ENCODE data around the gene CBX5.

CBX5 gene

GRCh38 chr12:54259194-54260011, 20.5 kb downstream of the CBX5 start:
- peak overlapping the region in 6 of 7 experiments; percentile 46 to 80 (median 66) for H3K4me3 ChIP-seq (ENCODE audit: control insufficient read depth in 1 of 7, extremely low read depth in 1 of 7, insufficient read depth in 4 of 7, low read depth in 2 of 7, low read length in 6 of 7)
- no peaks in the 10 kb centered on the region for H3K27me3 ChIP-seq (replicated peaks in 2 of 5; ENCODE audit: control insufficient read depth in 4 of 5, insufficient read depth in 5 of 5, low read length in 4 of 5)
- peaks cover 27 to 55% (median 45%) of the 10 kb centered on the region in 4 experiments for H3K4me1 ChIP-seq (ENCODE audit: control extremely low read depth in 1 of 4, control insufficient read depth in 4 of 4, insufficient read depth in 4 of 4, low read length in 3 of 4)
- peak overlapping the region; percentile 83 to 90 for H3K27ac ChIP-seq (ENCODE audit: insufficient read depth in 1 of 2, low read depth in 1 of 2, low read length in 2 of 2, poor library complexity in 1 of 2, severe bottlenecking in 2 of 2)
- peaks cover 0 to 35% (median 16%) of the 10 kb centered on the region in 4 experiments for H3K36me3 ChIP-seq (ENCODE audit: control insufficient read depth in 4 of 4, insufficient read depth in 4 of 4, low read length in 3 of 4)
- CTCF ChIA-PET, result interaction anchor here (0.7 to 4.2 kb wide), 13 partner anchors 7 to 188 kb away, joined by 3 to 26 read pairs (median 3); partner anchors contain the start of gene COPZ1
- DNase-seq, result peak; percentile 81 to 88 (median 86)
- WGBS (ENCODE audit: insufficient coverage), result 8% methylated on average over 4 of the region's 11 CpGs
- POLR2A ChIA-PET, result interaction anchor here (0.8 to 2.5 kb wide), 2 partner anchors 21 to 45 kb away, joined by 3 to 18 read pairs; partner anchors contain the start of genes CBX5 and HNRNPA1
- no peaks in the 10 kb centered on the region for H3K9me3 ChIP-seq (ENCODE audit: control extremely low read depth in 1 of 5, control insufficient read depth in 4 of 5, insufficient read depth in 2 of 5, low read depth in 1 of 5, low read length in 4 of 5)

- H3K9me3 ChIP-seq (ENCODE audit: control extremely low read depth in 1 of 5, control insufficient read depth in 4 of 5, insufficient read depth in 2 of 5, low read depth in 1 of 5, low read length in 4 of 5), result no peaks in the 10 kb centered on the region
- POLR2A ChIA-PET, result interaction anchor here (2.5 kb wide), 1 partner anchor 22 kb away, joined by 18 read pairs; the partner anchor contains the start of genes CBX5 and HNRNPA1
- peak overlapping the region in 1 of 2 experiments; percentile 90 for H3K27ac ChIP-seq (ENCODE audit: insufficient read depth in 1 of 2, low read depth in 1 of 2, low read length in 2 of 2, poor library complexity in 1 of 2, severe bottlenecking in 2 of 2)
- H3K4me1 ChIP-seq (ENCODE audit: control extremely low read depth in 1 of 4, control insufficient read depth in 4 of 4, insufficient read depth in 4 of 4, low read length in 3 of 4), result peaks cover 27 to 55% (median 45%) of the 10 kb centered on the region in 4 experiments
- H3K36me3 ChIP-seq (ENCODE audit: control insufficient read depth in 4 of 4, insufficient read depth in 4 of 4, low read length in 3 of 4), result peaks cover 2 to 35% (median 21%) of the 10 kb centered on the region in 4 experiments
- H3K27me3 ChIP-seq (replicated peaks in 2 of 5; ENCODE audit: control insufficient read depth in 4 of 5, insufficient read depth in 5 of 5, low read length in 4 of 5), result no peaks in the 10 kb centered on the region
- CTCF ChIA-PET, result interaction anchor here (0.7 to 1.9 kb wide), 10 partner anchors 18 to 189 kb away, joined by 3 to 8 read pairs (median 3); no protein-coding TSS in a partner anchor
- no peak for DNase-seq
- H3K4me3 ChIP-seq (ENCODE audit: control insufficient read depth in 1 of 7, extremely low read depth in 1 of 7, insufficient read depth in 4 of 7, low read depth in 2 of 7, low read length in 6 of 7), result peak overlapping the region in 1 of 7 experiments; percentile 80
Observed at GRCh38 chr12:54258201-54258681, 21.7 kb downstream of the CBX5 start.

- POLR2A ChIA-PET, result no interaction called here
Observed at GRCh38 chr12:54257332-54257731, 22.6 kb downstream of the CBX5 start.

GRCh38 chr12:54253240-54253639, 26.7 kb downstream of the CBX5 start:
- ChIA-PET POLR2A (interaction anchor here (1.0 kb wide), 1 partner anchor 41 kb away, joined by 3 read pairs; no protein-coding TSS in a partner anchor), CTCF (interaction anchor here (1.0 to 4.5 kb wide), 12 partner anchors 9 to 200 kb away, joined by 3 to 49 read pairs (median 10); no protein-coding TSS in a partner anchor)
- no peaks in the 10 kb centered on the region for H3K9me3 ChIP-seq (ENCODE audit: control extremely low read depth in 1 of 5, control insufficient read depth in 4 of 5, insufficient read depth in 2 of 5, low read depth in 1 of 5, low read length in 4 of 5)
- H3K27me3 ChIP-seq (replicated peaks in 2 of 5; ENCODE audit: control insufficient read depth in 4 of 5, insufficient read depth in 5 of 5, low read length in 4 of 5), result no peaks in the 10 kb centered on the region
- peaks cover 2 to 12% (median 9%) of the 10 kb centered on the region in 4 experiments for H3K4me1 ChIP-seq (ENCODE audit: control extremely low read depth in 1 of 4, control insufficient read depth in 4 of 4, insufficient read depth in 4 of 4, low read length in 3 of 4)
- peaks cover 2 to 57% (median 38%) of the 10 kb centered on the region in 4 experiments for H3K36me3 ChIP-seq (ENCODE audit: control insufficient read depth in 4 of 4, insufficient read depth in 4 of 4, low read length in 3 of 4)
- WGBS (ENCODE audit: insufficient coverage), result no CpG with 5 or more reads among the region's 4 CpGs
- no peak overlapping the region for H3K27ac ChIP-seq (ENCODE audit: insufficient read depth in 1 of 2, low read depth in 1 of 2, low read length in 2 of 2, poor library complexity in 1 of 2, severe bottlenecking in 2 of 2)
- H3K4me3 ChIP-seq (ENCODE audit: control insufficient read depth in 1 of 7, extremely low read depth in 1 of 7, insufficient read depth in 4 of 7, low read depth in 2 of 7, low read length in 6 of 7), result no peak overlapping the region
- no peak for DNase-seq

More at GRCh38 chr12:54257332-54257731, 22.6 kb downstream of the CBX5 start:
- Histone ChIP-seq H3K27ac (ENCODE audit: insufficient read depth in 1 of 2, low read depth in 1 of 2, low read length in 2 of 2, poor library complexity in 1 of 2, severe bottlenecking in 2 of 2) (peak overlapping the region in 1 of 2 experiments; percentile 31), H3K9me3 (ENCODE audit: control extremely low read depth in 1 of 5, control insufficient read depth in 4 of 5, insufficient read depth in 2 of 5, low read depth in 1 of 5, low read length in 4 of 5) (no peaks in the 10 kb centered on the region), H3K4me3 (ENCODE audit: control insufficient read depth in 1 of 7, extremely low read depth in 1 of 7, insufficient read depth in 4 of 7, low read depth in 2 of 7, low read length in 6 of 7) (no peak overlapping the region), H3K36me3 (ENCODE audit: control insufficient read depth in 4 of 4, insufficient read depth in 4 of 4, low read length in 3 of 4) (peaks cover 2 to 41% (median 25%) of the 10 kb centered on the region in 4 experiments), H3K27me3 (replicated peaks in 2 of 5; ENCODE audit: control insufficient read depth in 4 of 5, insufficient read depth in 5 of 5, low read length in 4 of 5) (no peaks in the 10 kb centered on the region), H3K4me1 (ENCODE audit: control extremely low read depth in 1 of 4, control insufficient read depth in 4 of 4, insufficient read depth in 4 of 4, low read length in 3 of 4) (peaks cover 22 to 49% (median 38%) of the 10 kb centered on the region in 4 experiments)
- CTCF ChIA-PET, result interaction anchor here (0.9 to 1.7 kb wide), 2 partner anchors 10 to 42 kb away, joined by 3 to 4 read pairs; no protein-coding TSS in a partner anchor
- WGBS (ENCODE audit: insufficient coverage), result 100% methylated on average over 3 of the region's 8 CpGs
- DNase-seq, result no peak

- Histone ChIP-seq H3K4me1 (ENCODE audit: control extremely low read depth in 1 of 4, control insufficient read depth in 4 of 4, insufficient read depth in 4 of 4, low read length in 3 of 4) (no peaks in the 10 kb centered on the region), H3K4me3 (ENCODE audit: control insufficient read depth in 1 of 7, extremely low read depth in 1 of 7, insufficient read depth in 4 of 7, low read depth in 2 of 7, low read length in 6 of 7) (no peak overlapping the region), H3K36me3 (ENCODE audit: control insufficient read depth in 4 of 4, insufficient read depth in 4 of 4, low read length in 3 of 4) (peaks cover 7 to 60% (median 38%) of the 10 kb centered on the region in 4 experiments), H3K27ac (ENCODE audit: insufficient read depth in 1 of 2, low read depth in 1 of 2, low read length in 2 of 2, poor library complexity in 1 of 2, severe bottlenecking in 2 of 2) (no peak overlapping the region), H3K27me3 (replicated peaks in 2 of 5; ENCODE audit: control insufficient read depth in 4 of 5, insufficient read depth in 5 of 5, low read length in 4 of 5) (no peaks in the 10 kb centered on the region), H3K9me3 (ENCODE audit: control extremely low read depth in 1 of 5, control insufficient read depth in 4 of 5, insufficient read depth in 2 of 5, low read depth in 1 of 5, low read length in 4 of 5) (no peaks in the 10 kb centered on the region)
- POLR2A ChIA-PET, result interaction anchor here (0.9 to 1.6 kb wide), 3 partner anchors 18 to 35 kb away, joined by 3 to 5 read pairs (median 3); partner anchors contain the start of genes CBX5 and HNRNPA1
- CTCF ChIA-PET, result interaction anchor here (0.7 to 4.5 kb wide), 32 partner anchors 10 to 202 kb away, joined by 3 to 49 read pairs (median 4); partner anchors contain the start of genes CBX5, COPZ1 and NFE2
- DNase-seq, result peak; percentile 62 to 82 (median 79)
- no CpG with 5 or more reads among the region's 1 CpG for WGBS (ENCODE audit: insufficient coverage)
Observed at GRCh38 chr12:54251667-54252284, 28.1 kb downstream of the CBX5 start.

- H3K9me3 ChIP-seq (ENCODE audit: control extremely low read depth in 1 of 5, control insufficient read depth in 4 of 5, insufficient read depth in 2 of 5, low read depth in 1 of 5, low read length in 4 of 5), result no peaks in the 10 kb centered on the region
- H3K36me3 ChIP-seq (ENCODE audit: control insufficient read depth in 4 of 4, insufficient read depth in 4 of 4, low read length in 3 of 4), result peaks cover 9 to 63% (median 39%) of the 10 kb centered on the region in 4 experiments
- H3K27me3 ChIP-seq (replicated peaks in 2 of 5; ENCODE audit: control insufficient read depth in 4 of 5, insufficient read depth in 5 of 5, low read length in 4 of 5), result no peaks in the 10 kb centered on the region
- ChIA-PET POLR2A (no interaction called here), CTCF (interaction anchor here (0.6 to 3.8 kb wide), 8 partner anchors 8 to 119 kb away, joined by 3 to 23 read pairs (median 4); no protein-coding TSS in a partner anchor)
- DNase-seq, result no peak
- no CpG with 5 or more reads among the region's 5 CpGs for WGBS (ENCODE audit: insufficient coverage)
- H3K4me3 ChIP-seq (ENCODE audit: control insufficient read depth in 1 of 7, extremely low read depth in 1 of 7, insufficient read depth in 4 of 7, low read depth in 2 of 7, low read length in 6 of 7), result no peak overlapping the region
- H3K4me1 ChIP-seq (ENCODE audit: control extremely low read depth in 1 of 4, control insufficient read depth in 4 of 4, insufficient read depth in 4 of 4, low read length in 3 of 4), result no peaks in the 10 kb centered on the region
- H3K27ac ChIP-seq (ENCODE audit: insufficient read depth in 1 of 2, low read depth in 1 of 2, low read length in 2 of 2, poor library complexity in 1 of 2, severe bottlenecking in 2 of 2), result no peak overlapping the region
Observed at GRCh38 chr12:54249489-54249888, 30.4 kb downstream of the CBX5 start.
